Mesenchymal stem cell (in vitro differentiated cells and primary cell): ENCODE measurements around the gene RPS6KA6.
"Not testable (repeated sequence)": the region's sequence is repeated elsewhere in the genome, so short reads cannot be mapped to it uniquely, and the experiment has no call there.

Experiments
- DNase-seq: peaks from one replicate; pipeline ENCODE4 v3.0.0-alpha.2; 2013
- H2AFZ ChIP-seq: one replicate; pipeline ENCODE4 v1.6.1; 2013; ENCODE audit warnings: low read depth, mild to moderate bottlenecking, control low read depth, inconsistent platforms, low read length, moderate library complexity
- H2AK5ac ChIP-seq: 2 replicates; pipeline ENCODE4 v1.6.1; 2013; ENCODE audit warnings: low read length, moderate library complexity, mild to moderate bottlenecking, inconsistent platforms; ENCODE audit not compliant: severe bottlenecking
- H2BK120ac ChIP-seq: one replicate; pipeline ENCODE4 v1.6.1; 2013; ENCODE audit warnings: low read depth, mild to moderate bottlenecking, inconsistent platforms, low read length, moderate library complexity
- H2BK12ac ChIP-seq, 2 experiments: one replicate each; pipeline ENCODE4 v1.6.1; 2013; ENCODE audit warnings: inconsistent platforms in 2 of 2, low read length in 2 of 2, mild to moderate bottlenecking in 2 of 2, moderate library complexity in 2 of 2, control low read depth in 1 of 2
- H2BK15ac ChIP-seq: one replicate; pipeline ENCODE4 v1.6.1; 2013; ENCODE audit warnings: mild to moderate bottlenecking, low read depth, inconsistent platforms; ENCODE audit not compliant: poor library complexity, severe bottlenecking
- H2BK5ac ChIP-seq: 2 replicates; pipeline ENCODE4 v1.6.1; 2013; ENCODE audit warnings: low read depth, mild to moderate bottlenecking, low read length, control low read depth, inconsistent platforms; ENCODE audit not compliant: poor library complexity, severe bottlenecking
- H3K14ac ChIP-seq, 2 experiments: one replicate each; pipeline ENCODE4 v1.6.1; 2013; ENCODE audit warnings: inconsistent platforms in 2 of 2, low read length in 2 of 2, control low read depth in 1 of 2, mild to moderate bottlenecking in 1 of 2, moderate library complexity in 1 of 2
- H3K18ac ChIP-seq, 2 experiments: one replicate each; pipeline ENCODE4 v1.6.1; 2013; ENCODE audit warnings: inconsistent platforms in 2 of 2, low read length in 2 of 2, control low read depth in 1 of 2, low read depth in 1 of 2, mild to moderate bottlenecking in 1 of 2
- H3K23ac ChIP-seq, 2 experiments: one replicate each; pipeline ENCODE4 v1.6.1; 2013; ENCODE audit warnings: inconsistent platforms in 2 of 2, low read length in 2 of 2, mild to moderate bottlenecking in 2 of 2, moderate library complexity in 2 of 2, control low read depth in 1 of 2
- H3K27ac ChIP-seq: 2 replicates; pipeline ENCODE4 v1.5.1; 2013; ENCODE audit warnings: mild to moderate bottlenecking, moderate library complexity, low read length, control low read depth, inconsistent platforms; ENCODE audit not compliant: poor library complexity, severe bottlenecking
- H3K27me3 ChIP-seq, 2 experiments: 2 replicates each; pipeline versions ENCODE4 v1.6.1 to v1.7.0; 2013; ENCODE audit warnings: low read length in 2 of 2, mild to moderate bottlenecking in 2 of 2, moderate library complexity in 2 of 2, control low read depth in 1 of 2, inconsistent platforms in 1 of 2; ENCODE audit not compliant: control insufficient read depth in 1 of 2, insufficient read depth in 1 of 2
- H3K36me3 ChIP-seq, 2 experiments: 2 replicates each; pipeline versions ENCODE4 v1.6.1 to v1.7.0; 2013; ENCODE audit warnings: low read length in 2 of 2, control low read depth in 1 of 2, inconsistent platforms in 1 of 2, low read depth in 1 of 2, mild to moderate bottlenecking in 1 of 2; ENCODE audit not compliant: insufficient read depth in 2 of 2, control insufficient read depth in 1 of 2
- H3K4ac ChIP-seq, 2 experiments: one replicate each; pipeline ENCODE4 v1.6.1; 2013; ENCODE audit warnings: inconsistent platforms in 2 of 2, low read length in 2 of 2, mild to moderate bottlenecking in 2 of 2, moderate library complexity in 2 of 2, control low read depth in 1 of 2, low read depth in 1 of 2
- H3K4me1 ChIP-seq: 2 replicates; pipeline ENCODE4 v1.6.1; 2013; ENCODE audit warnings: low read depth, low read length, control low read depth; ENCODE audit not compliant: control insufficient read depth, insufficient read depth
- H3K4me2 ChIP-seq: 2 replicates; pipeline ENCODE4 v1.6.1; 2013; ENCODE audit warnings: low read length, mild to moderate bottlenecking, inconsistent platforms; ENCODE audit not compliant: poor library complexity, severe bottlenecking
- H3K4me3 ChIP-seq, 2 experiments: 2 replicates each; pipeline versions ENCODE4 v1.5.1 to v1.7.0; 2013; ENCODE audit warnings: low read length in 2 of 2, mild to moderate bottlenecking in 2 of 2, control low read depth in 1 of 2, low read depth in 1 of 2; ENCODE audit not compliant: insufficient read depth in 1 of 2
- H3K79me1 ChIP-seq: replicated peaks from 2 replicates; pipeline ENCODE4 v1.6.1; 2013; ENCODE audit warnings: mild to moderate bottlenecking, control low read depth, low read length, inconsistent platforms; ENCODE audit not compliant: poor library complexity, severe bottlenecking
- H3K9ac ChIP-seq: 2 replicates; pipeline ENCODE4 v1.7.0; 2013; ENCODE audit warnings: mild to moderate bottlenecking, low read length, moderate library complexity
- H3K9me3 ChIP-seq: 2 replicates; pipeline ENCODE4 v1.7.0; 2013; ENCODE audit warnings: mild to moderate bottlenecking, low read length; ENCODE audit not compliant: control insufficient read depth
- H4K8ac ChIP-seq: one replicate; pipeline ENCODE4 v1.6.1; 2013; ENCODE audit warnings: inconsistent platforms, mild to moderate bottlenecking, low read length, moderate library complexity
- H4K91ac ChIP-seq: one replicate; pipeline ENCODE4 v1.6.1; 2013; ENCODE audit warnings: mild to moderate bottlenecking, low read length, inconsistent platforms
- WGBS: methylation state at CpG from one replicate; pipeline ENCODE4 v1.1.7; 2013; ENCODE audit warnings: mixed read lengths; 5-methylcytosine and 5-hydroxymethylcytosine counted together

Gene RPS6KA6

GRCh38 chrX:84099120-84099519 lies 88.9 kb downstream of the RPS6KA6 start:
- Histone ChIP-seq H3K9me3 (no peaks in the 10 kb centered on the region), H3K36me3 (no peaks in the 10 kb centered on the region), H3K9ac (no peak overlapping the region), H3K4ac (no peak overlapping the region), H3K18ac (no peak overlapping the region), H2BK120ac (no peak overlapping the region), H3K14ac (no peak overlapping the region), H2AFZ (no peak overlapping the region), H4K91ac (no peak overlapping the region), H2BK5ac (no peak overlapping the region), H3K4me2 (no peak overlapping the region), H2BK15ac (no peak overlapping the region), H3K4me3 (no peak overlapping the region), H3K23ac (no peak overlapping the region), H4K8ac (no peak overlapping the region), H3K27ac (no peak overlapping the region), H3K79me1 (no peaks in the 10 kb centered on the region), H2BK12ac (no peak overlapping the region), H2AK5ac (no peak overlapping the region), H3K4me1 (no peaks in the 10 kb centered on the region), H3K27me3 (no peaks in the 10 kb centered on the region)
- DNase-seq = no peak
- whole genome bisulfite sequencing = no CpG with 5 or more reads among the region's 2 CpGs

- not testable (repeated sequence) for H2BK5ac ChIP-seq, H2BK15ac ChIP-seq, H3K4me3 ChIP-seq, H3K9ac ChIP-seq, H3K4me2 ChIP-seq, H4K91ac ChIP-seq, H2BK12ac ChIP-seq, H2AFZ ChIP-seq, H3K79me1 ChIP-seq, H3K4me1 ChIP-seq, H3K4ac ChIP-seq, DNase-seq, H3K36me3 ChIP-seq, H3K14ac ChIP-seq, H3K23ac ChIP-seq, H3K18ac ChIP-seq, H3K27me3 ChIP-seq, H3K27ac ChIP-seq, H2AK5ac ChIP-seq, H2BK120ac ChIP-seq, H4K8ac ChIP-seq, H3K9me3 ChIP-seq
- WGBS = 59% methylated on average over 8 of the region's 9 CpGs
Measured at GRCh38 chrX:84079479-84080197, 108.4 kb downstream of the RPS6KA6 start.

GRCh38 chrX:84078991-84079390 lies 109.0 kb downstream of the RPS6KA6 start:
- no peak overlapping the region for H2BK120ac ChIP-seq
- H4K91ac ChIP-seq = no peak overlapping the region
- H3K27ac ChIP-seq = no peak overlapping the region
- no peaks in the 10 kb centered on the region for H3K4me1 ChIP-seq
- no peak overlapping the region for H3K9ac ChIP-seq
- no peaks in the 10 kb centered on the region for H3K36me3 ChIP-seq
- no peaks in the 10 kb centered on the region for H3K79me1 ChIP-seq
- no peak overlapping the region for H2BK5ac ChIP-seq
- no peak overlapping the region for H2AK5ac ChIP-seq
- H3K4me3 ChIP-seq = no peak overlapping the region
- no peak overlapping the region for H3K23ac ChIP-seq
- no peak overlapping the region for H2BK12ac ChIP-seq
- no peak overlapping the region for H2BK15ac ChIP-seq
- H4K8ac ChIP-seq = no peak overlapping the region
- no peak overlapping the region for H3K18ac ChIP-seq
- no peak overlapping the region for H3K4me2 ChIP-seq
- no peak overlapping the region for H3K4ac ChIP-seq
- peaks cover 3% of the 10 kb centered on the region for H3K9me3 ChIP-seq
- WGBS = 87% methylated on average over 9 of the region's 9 CpGs
- H3K27me3 ChIP-seq = no peaks in the 10 kb centered on the region
- DNase-seq = no peak
- no peak overlapping the region for H2AFZ ChIP-seq
- H3K14ac ChIP-seq = no peak overlapping the region

- H3K27ac ChIP-seq = no peak overlapping the region
- no peak overlapping the region for H3K9ac ChIP-seq
- no peak overlapping the region for H3K14ac ChIP-seq
- H2AK5ac ChIP-seq = no peak overlapping the region
- H3K23ac ChIP-seq = no peak overlapping the region
- no peak overlapping the region for H2BK15ac ChIP-seq
- H2BK120ac ChIP-seq = no peak overlapping the region
- no peak overlapping the region for H3K4me2 ChIP-seq
- no peak for DNase-seq
- no peak overlapping the region for H3K4me3 ChIP-seq
- 100% methylated on average over 1 of the region's 2 CpGs for WGBS
- H3K27me3 ChIP-seq = no peaks in the 10 kb centered on the region
- H4K91ac ChIP-seq = no peak overlapping the region
- no peak overlapping the region for H2BK5ac ChIP-seq
- H3K9me3 ChIP-seq = no peaks in the 10 kb centered on the region
- no peak overlapping the region for H3K4ac ChIP-seq
- no peak overlapping the region for H2BK12ac ChIP-seq
- no peaks in the 10 kb centered on the region for H3K79me1 ChIP-seq
- H3K36me3 ChIP-seq = no peaks in the 10 kb centered on the region
- no peak overlapping the region for H3K18ac ChIP-seq
- H2AFZ ChIP-seq = no peak overlapping the region
- H4K8ac ChIP-seq = no peak overlapping the region
- H3K4me1 ChIP-seq = no peaks in the 10 kb centered on the region
Measured at GRCh38 chrX:84064814-84065213, 123.2 kb downstream of the RPS6KA6 start.
